DMS53 treated with DMSO at 0.1 percent for 48 hours (cell line): ENCODE measurements around the gene SETD1B.
A peak's percentile ranks its signal among the peaks of the same experiment; 100 is the strongest.
"Not testable (repeated sequence)": the region's sequence is repeated elsewhere in the genome, so short reads cannot be mapped to it uniquely, and the experiment has no call there.

ENCODE experiments used
- DNase-seq: peaks from one replicate; lab custom pipeline; 2025; ENCODE audit not compliant: unreplicated experiment; lab: John Stamatoyannopoulos, UW

The SETD1B gene

DNA sequence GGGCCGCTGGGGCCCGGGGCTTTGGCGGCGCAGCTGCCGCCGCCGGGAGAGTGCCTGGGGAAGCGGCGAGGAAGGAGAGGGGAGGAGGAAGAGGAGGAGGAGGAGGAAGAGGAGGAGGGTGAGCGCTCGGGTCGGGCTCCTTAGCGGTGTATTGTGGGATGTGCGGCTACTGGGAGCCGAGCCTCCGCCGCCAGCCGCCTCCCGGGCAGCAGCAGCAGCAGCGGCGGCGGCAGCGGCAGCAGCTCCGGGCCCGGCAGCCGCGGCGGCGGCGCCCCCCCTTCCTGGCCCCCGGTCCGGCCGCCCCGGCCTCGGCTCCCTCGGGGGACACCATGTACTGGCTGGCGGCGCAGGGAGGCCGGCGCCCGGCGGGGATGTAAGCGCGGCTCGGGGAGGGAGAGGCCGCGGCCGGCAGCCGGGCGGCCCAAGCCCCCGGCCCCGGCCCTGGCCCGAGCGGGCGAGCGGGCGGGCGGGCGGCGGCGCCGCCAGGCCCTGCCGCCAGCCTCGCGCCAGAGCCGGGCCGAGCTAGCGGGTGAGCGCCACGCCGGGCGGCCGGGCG lies at the start of gene SETD1B:
TSS of gene SETD1B (plus strand) at position 149 of the 556 bp plus-strand sequence. CDS start 729 bp downstream, outside the sequence.
- no peak for DNase-seq

DNA sequence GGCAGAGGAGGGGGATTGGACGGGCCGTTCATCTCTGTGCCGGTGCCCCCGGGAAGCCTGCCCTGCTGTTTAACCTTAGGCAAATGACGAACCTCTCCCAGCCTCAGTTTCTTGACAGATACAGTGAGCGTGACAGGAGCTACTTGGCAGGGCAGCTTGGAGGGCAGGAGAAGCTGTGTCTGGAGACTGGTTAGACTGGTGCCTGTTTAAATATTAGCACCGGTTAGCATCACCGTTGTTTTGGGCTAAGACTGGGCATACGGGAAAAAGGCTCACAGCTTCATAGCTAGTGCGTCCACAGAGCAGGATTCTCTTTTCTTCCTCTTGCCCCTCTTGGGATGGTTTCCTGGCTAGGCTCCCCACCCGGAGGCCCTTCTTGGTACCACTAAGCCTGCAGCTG lies 49.0 kb upstream of the SETD1B start:
- DNase-seq = no peak

- no peak for DNase-seq
Measured at GRCh38 chr12:121755591-121755990, 48.2 kb upstream of the SETD1B start.

DNA sequence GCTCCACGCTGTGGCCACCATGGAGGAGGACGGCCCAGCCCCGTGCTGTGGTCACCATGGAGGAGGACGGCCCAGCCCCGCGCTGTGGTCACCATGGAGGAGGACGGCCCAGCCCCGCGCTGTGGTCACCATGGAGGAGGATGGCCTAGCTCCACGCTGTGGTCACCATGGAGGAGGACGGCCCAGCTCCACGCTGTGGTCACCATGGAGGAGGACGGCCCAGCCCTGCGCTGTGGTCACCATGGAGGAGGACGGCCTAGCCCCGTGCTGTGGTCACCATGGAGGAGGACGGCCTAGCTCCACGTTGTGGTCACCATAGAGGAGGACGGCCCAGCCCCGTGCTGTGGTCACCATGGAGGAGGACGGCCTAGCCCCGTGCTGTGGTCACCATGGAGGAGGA lies 45.3 kb upstream of the SETD1B start:
- not testable (repeated sequence) for DNase-seq

GRCh38 chr12:121762269-121762668 lies 41.5 kb upstream of the SETD1B start:
- DNase-seq = no peak

DNA sequence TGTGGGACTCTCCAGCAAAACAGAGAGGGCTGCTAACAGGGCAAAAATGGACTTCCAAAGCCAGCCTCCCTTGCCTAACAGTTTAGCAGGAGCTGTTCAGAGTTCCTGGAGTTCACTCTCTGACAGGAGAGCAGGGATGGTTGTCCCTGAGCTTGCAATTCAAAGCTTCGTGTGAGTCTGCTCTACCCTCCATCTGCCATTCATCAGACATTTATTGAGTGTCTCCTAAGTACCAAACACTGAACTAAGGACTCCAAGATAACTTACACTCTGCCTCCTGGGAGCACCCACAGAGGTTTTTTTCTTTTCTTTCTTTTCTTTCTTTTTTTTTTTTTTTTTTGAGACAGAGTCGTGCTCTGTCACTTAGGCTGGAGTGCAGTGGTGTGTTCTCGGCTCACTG lies 39.0 kb upstream of the SETD1B start:
- no peak for DNase-seq

GRCh38 chr12:121765573-121765972 lies 38.2 kb upstream of the SETD1B start:
- DNase-seq = peak; percentile 18

DNA sequence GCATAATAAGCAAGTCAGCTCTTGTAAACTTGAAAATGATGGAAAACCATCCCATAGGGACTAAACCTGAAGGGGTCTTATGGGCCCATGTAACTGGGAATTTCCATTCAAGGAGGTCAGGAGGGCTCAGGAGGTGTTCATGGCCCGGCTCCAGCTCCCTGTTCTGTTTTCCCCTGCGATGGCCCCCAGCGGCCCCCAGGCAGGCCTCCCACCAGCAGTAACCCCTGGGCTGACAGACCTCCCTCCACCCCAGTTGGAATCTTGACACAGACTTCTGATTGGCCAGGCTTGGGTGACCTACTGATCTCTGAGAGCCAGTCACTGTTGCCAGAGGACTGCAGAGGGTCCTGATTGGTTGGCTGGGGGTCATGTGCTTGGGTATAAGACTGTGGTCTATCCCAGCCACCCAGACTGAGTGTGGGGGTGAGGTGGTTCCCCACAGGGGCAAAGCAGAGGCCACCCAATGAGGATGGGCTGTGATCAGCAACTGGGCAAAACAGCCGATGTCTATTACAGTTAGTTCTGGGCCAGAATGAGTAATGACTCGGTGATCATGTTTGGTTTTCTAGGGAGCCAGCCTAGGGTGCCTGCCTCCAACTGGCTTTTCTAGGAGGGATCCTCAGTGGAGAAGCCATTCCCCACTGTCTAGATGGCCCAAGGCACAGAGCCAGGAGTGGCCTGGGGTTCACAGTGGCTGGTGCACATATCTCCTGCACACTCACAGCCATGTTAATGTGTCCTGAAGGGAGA lies 37.3 kb upstream of the SETD1B start:
- DNase-seq = no peak

- DNase-seq = no peak
Measured at GRCh38 chr12:121767525-121768016, 36.2 kb upstream of the SETD1B start.

- no peak for DNase-seq
Measured at GRCh38 chr12:121769297-121769830, 34.4 kb upstream of the SETD1B start.

- no peak for DNase-seq
Measured at GRCh38 chr12:121769831-121770301, 33.9 kb upstream of the SETD1B start.

DNA sequence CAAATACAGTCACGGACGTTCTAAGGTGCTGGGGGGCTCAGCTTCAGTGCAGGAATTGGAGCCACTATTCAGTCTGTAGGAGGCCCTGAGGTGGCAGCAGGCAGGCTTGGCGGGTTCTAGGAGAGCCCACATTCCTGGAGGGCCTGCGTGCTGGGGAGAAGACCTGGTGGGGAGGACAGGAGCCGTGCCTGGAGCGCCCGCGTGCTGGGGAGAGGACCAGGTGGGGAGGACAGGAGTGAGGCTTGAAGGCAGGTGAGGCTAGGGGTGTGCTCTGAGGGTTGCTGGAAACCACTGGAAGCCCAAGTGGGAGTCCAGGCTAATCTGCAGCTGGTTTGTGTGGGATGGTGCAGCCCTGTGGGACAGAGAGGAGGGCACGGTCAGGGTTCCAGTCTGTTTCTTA lies 33.4 kb upstream of the SETD1B start:
- no peak for DNase-seq

GRCh38 chr12:121770813-121771625 lies 32.8 kb upstream of the SETD1B start:
- DNase-seq = no peak

- peak; percentile 59 for DNase-seq
Measured at GRCh38 chr12:121773011-121773777, 30.6 kb upstream of the SETD1B start.

- DNase-seq = no peak
Measured at GRCh38 chr12:121774968-121775474, 28.8 kb upstream of the SETD1B start.

DNA sequence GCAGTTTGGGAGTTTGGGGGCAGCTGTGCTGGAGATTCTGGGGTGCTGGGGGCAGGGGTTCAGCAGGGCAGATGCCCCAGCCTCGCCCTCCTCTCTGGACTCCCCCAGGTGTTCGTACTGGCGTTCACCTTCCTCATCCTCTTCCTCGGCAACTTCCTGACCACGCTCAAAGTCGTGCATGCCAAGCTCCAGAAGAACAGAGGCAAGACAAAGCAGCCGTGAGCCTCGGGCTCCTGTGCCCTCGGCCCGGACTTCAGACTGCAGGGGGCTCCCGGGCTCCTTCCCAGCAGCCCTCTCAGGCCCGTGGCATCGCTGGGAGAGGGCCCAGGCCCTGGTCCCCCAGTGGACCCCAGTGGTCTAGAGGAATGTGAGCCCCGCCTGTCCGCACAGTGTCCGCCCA lies 28.3 kb upstream of the SETD1B start:
- no peak for DNase-seq

DNA sequence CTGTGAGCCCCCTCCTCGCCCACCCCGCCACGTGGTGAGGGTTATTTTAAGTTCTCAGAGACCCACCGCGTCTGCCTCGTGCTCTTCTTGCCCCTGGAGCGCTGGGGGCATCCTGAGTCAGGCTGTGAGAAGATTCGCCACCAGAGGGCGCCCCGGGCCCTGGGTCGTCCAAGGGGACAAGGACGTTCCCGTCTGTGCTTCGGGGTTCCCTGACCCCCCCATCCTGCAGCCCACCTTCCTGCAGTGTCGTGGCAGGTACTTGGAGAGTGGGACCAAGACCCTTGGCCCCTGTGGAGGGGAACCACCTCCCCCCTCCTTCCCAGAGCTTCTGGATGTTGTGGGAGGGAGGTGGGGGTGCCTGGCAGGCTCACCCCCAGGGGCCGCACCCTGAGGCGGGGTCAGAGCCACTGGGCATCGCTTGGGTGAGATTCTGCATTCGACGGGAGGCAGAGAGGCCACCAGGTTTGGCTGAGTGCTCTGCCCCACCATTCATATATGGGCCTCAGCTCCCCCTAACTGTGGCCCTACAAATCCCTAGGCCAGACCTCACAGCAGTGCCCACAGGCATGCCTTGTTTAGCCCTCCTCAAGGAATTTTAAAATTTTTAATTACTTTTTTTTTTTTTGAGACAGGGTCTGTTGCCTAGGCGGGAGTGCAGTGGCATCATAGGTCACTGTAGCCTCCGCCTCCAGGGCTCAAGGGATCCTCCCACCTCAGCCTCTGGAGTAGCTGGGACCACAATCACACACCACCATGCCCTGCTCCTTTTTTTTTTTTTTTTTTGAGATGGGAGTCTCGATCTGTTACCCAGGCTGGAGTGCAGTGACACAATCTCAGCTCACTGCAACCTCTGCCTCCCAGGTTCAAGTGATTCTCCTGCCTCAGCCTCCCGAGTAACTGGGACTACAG lies 27.4 kb upstream of the SETD1B start:
- peak; percentile 12 for DNase-seq

GRCh38 chr12:121778567-121779421 lies 25.0 kb upstream of the SETD1B start:
- no peak for DNase-seq
